Endodermal cell (in vitro differentiated cells): ENCODE results near the gene SOCS2. TPM values are rescaled to one million over a fixed set of nuclear protein-coding genes. Genes with fewer than 3 reads are reported as not detected.
A peak's percentile ranks its signal among the peaks of the same experiment; 100 is the strongest.

Experiments
- DNase-seq: peaks from one replicate; pipeline ENCODE4 v3.0.0-alpha.2; 2017
- H3K27ac ChIP-seq: 2 replicates; pipeline ENCODE4 v1.5.1; 2013; ENCODE audit warnings: mild to moderate bottlenecking, low read depth, low read length, moderate library complexity
- H3K27me3 ChIP-seq: 2 replicates; pipeline ENCODE4 v1.6.1; 2013; ENCODE audit warnings: mild to moderate bottlenecking, low read length, moderate library complexity; ENCODE audit not compliant: insufficient read depth, control insufficient read depth, poor library complexity, severe bottlenecking
- H3K36me3 ChIP-seq: 2 replicates; pipeline ENCODE4 v1.7.0; 2013; ENCODE audit warnings: mild to moderate bottlenecking, low read length, moderate library complexity; ENCODE audit not compliant: control insufficient read depth, insufficient read depth
- H3K4me1 ChIP-seq: one replicate; pipeline ENCODE4 v1.7.0; 2013; ENCODE audit warnings: low read length; ENCODE audit not compliant: control insufficient read depth, insufficient read depth
- H3K4me3 ChIP-seq: 2 replicates; pipeline ENCODE4 v1.5.1; 2013; ENCODE audit warnings: mild to moderate bottlenecking, low read length, moderate library complexity
- H3K9ac ChIP-seq: 2 replicates; pipeline ENCODE4 v1.6.1; 2013; ENCODE audit warnings: mild to moderate bottlenecking, low read length, moderate library complexity; ENCODE audit not compliant: poor library complexity, severe bottlenecking; ENCODE audit errors: extremely low read depth
- H3K9me3 ChIP-seq: 2 replicates; pipeline ENCODE4 v1.6.1; 2013; ENCODE audit warnings: mild to moderate bottlenecking, low read length, moderate library complexity; ENCODE audit not compliant: control insufficient read depth
- H3K27ac Mint-ChIP-seq: 2 replicates; pipeline ENCODE4 v1.8.0; 2020; ENCODE audit warnings: mixed read lengths
- H3K27me3 Mint-ChIP-seq: 2 replicates; pipeline ENCODE4 v1.8.0; 2021; ENCODE audit warnings: mild to moderate bottlenecking, mixed read lengths; ENCODE audit not compliant: insufficient read depth
- H3K36me3 Mint-ChIP-seq: 2 replicates; pipeline ENCODE4 v1.8.0; 2020; ENCODE audit warnings: low read depth, mixed read lengths
- H3K4me1 Mint-ChIP-seq: 2 replicates; pipeline ENCODE4 v1.8.0; 2020; ENCODE audit warnings: mixed read lengths
- H3K4me3 Mint-ChIP-seq: 2 replicates; pipeline ENCODE4 v1.8.0; 2020; ENCODE audit warnings: mild to moderate bottlenecking, moderate library complexity, mixed read lengths
- H3K9me3 Mint-ChIP-seq: 2 replicates; pipeline ENCODE4 v1.8.0; 2020; ENCODE audit warnings: mild to moderate bottlenecking, mixed read lengths
- WGBS, 2 experiments: methylation state at CpG; one replicate each; pipeline versions ENCODE4 v1.1.5 to v1.1.7; 2013; ENCODE audit warnings: missing lambda C conversion rate in 2 of 2, mixed read lengths in 1 of 2; ENCODE audit not compliant: insufficient coverage in 1 of 2, insufficient read length in 1 of 2; 5-methylcytosine and 5-hydroxymethylcytosine counted together
- total RNA-seq, 2 donors: library from RNA; stranded (reverse); fragmentation: NEBNext Ultra II Directional in 1 of 2; extraction: Animal tissue kit (Norgen Biotek cat#: 25700) in 1 of 2; gene quantifications; 2 replicates in 1 of 2; 3 replicates in 1 of 2; pipeline ENCODE4 v1.2.1, GENCODE V29; 2021
- TF ChIP-seq, protein P1 (sequence below): fragments of 200-600 bp; sonication (generic); conservative IDR thresholded peaks from 2 replicates; pipeline ENCODE4 v1.5.0; 2021; ENCODE audit warnings: antibody characterized with exemption, mild to moderate bottlenecking

Gene SOCS2
- total RNA-seq, 2 donors from 2014 or later, result 46.9 to 60.2 TPM

GRCh38 chr12:93571365-93571924 lies 1.0 kb upstream of the SOCS2 start:
- H3K36me3 ChIP-seq, result peaks cover 21% of the 10 kb centered on the region
- H3K9ac ChIP-seq, result peak overlapping the region; percentile 87
- TF ChIP-seq, protein P1, sequence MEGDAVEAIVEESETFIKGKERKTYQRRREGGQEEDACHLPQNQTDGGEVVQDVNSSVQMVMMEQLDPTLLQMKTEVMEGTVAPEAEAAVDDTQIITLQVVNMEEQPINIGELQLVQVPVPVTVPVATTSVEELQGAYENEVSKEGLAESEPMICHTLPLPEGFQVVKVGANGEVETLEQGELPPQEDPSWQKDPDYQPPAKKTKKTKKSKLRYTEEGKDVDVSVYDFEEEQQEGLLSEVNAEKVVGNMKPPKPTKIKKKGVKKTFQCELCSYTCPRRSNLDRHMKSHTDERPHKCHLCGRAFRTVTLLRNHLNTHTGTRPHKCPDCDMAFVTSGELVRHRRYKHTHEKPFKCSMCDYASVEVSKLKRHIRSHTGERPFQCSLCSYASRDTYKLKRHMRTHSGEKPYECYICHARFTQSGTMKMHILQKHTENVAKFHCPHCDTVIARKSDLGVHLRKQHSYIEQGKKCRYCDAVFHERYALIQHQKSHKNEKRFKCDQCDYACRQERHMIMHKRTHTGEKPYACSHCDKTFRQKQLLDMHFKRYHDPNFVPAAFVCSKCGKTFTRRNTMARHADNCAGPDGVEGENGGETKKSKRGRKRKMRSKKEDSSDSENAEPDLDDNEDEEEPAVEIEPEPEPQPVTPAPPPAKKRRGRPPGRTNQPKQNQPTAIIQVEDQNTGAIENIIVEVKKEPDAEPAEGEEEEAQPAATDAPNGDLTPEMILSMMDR, result peak; percentile 64
- peak overlapping the region; percentile 93 for H3K4me3 ChIP-seq
- peaks cover 19% of the 10 kb centered on the region for H3K4me1 Mint-ChIP-seq
- H3K27ac Mint-ChIP-seq, result peak overlapping the region; percentile 92
- peak overlapping the region; percentile 92 for H3K4me3 Mint-ChIP-seq
- no peaks in the 10 kb centered on the region for H3K9me3 Mint-ChIP-seq
- H3K27me3 Mint-ChIP-seq, result peaks cover 6% of the 10 kb centered on the region
- peaks cover 4% of the 10 kb centered on the region for H3K4me1 ChIP-seq
- DNase-seq, result peak; percentile 99
- peak overlapping the region; percentile 55 for H3K27ac ChIP-seq
- WGBS, 2 experiments, result 0% methylated on average over 1 to 41 of the region's 47 CpGs
- no peaks in the 10 kb centered on the region for H3K27me3 ChIP-seq
- peaks cover 26% of the 10 kb centered on the region for H3K36me3 Mint-ChIP-seq
- no peaks in the 10 kb centered on the region for H3K9me3 ChIP-seq

DNA sequence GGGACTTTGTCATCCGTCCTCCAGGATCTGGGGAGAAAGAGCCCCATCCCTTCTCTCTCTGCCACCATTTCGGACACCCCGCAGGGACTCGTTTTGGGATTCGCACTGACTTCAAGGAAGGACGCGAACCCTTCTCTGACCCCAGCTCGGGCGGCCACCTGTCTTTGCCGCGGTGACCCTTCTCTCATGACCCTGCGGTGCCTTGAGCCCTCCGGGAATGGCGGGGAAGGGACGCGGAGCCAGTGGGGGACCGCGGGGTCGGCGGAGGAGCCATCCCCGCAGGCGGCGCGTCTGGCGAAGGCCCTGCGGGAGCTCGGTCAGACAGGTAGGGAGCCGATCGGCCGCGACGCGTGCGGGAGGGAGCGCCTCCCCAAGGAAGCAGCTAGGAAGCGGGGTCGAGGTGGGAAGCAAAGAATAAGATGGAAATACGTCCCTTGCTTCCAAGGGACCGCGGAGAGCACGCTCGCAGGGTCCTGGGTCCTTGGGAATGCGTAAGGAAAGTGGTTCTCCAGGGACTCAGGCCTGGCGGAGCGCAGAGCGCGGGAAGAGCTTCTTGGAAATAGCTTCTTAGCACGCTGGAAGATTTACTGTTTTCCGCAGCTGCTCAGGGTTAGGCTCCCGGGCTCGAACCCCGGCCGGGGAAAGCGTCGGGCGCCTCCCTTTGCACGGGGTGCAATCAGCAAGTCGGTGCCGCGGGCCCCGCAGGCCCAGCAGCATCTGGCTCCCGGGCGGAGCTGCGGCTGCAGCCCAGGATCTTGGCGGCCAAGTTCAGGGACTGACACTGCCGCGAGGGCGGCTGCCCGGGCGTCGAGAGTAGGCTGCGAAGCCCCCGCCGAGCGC lies 457 bp downstream of the SOCS2 start:
- Histone ChIP-seq H3K27ac (no peak overlapping the region), H3K9me3 (no peaks in the 10 kb centered on the region), H3K36me3 (peaks cover 30% of the 10 kb centered on the region), H3K4me3 (peak overlapping the region; percentile 95), H3K4me1 (peaks cover 4% of the 10 kb centered on the region), H3K9ac (peak overlapping the region; percentile 60), H3K27me3 (no peaks in the 10 kb centered on the region)
- Mint-ChIP-seq H3K27me3 (peaks cover 6% of the 10 kb centered on the region), H3K4me3 (peak overlapping the region; percentile 92), H3K9me3 (no peaks in the 10 kb centered on the region), H3K36me3 (peaks cover 26% of the 10 kb centered on the region), H3K27ac (peak overlapping the region; percentile 98), H3K4me1 (peaks cover 27% of the 10 kb centered on the region)
- peak; percentile 89 for DNase-seq
- TF ChIP-seq, protein P1, result no peak
- 0% methylated on average over 41 to 75 of the region's 75 CpGs for WGBS, 2 experiments

- Mint-ChIP-seq H3K36me3 (peaks cover 32% of the 10 kb centered on the region), H3K27me3 (peaks cover 6% of the 10 kb centered on the region), H3K4me1 (peaks cover 27% of the 10 kb centered on the region), H3K9me3 (no peaks in the 10 kb centered on the region), H3K27ac (peak overlapping the region; percentile 40), H3K4me3 (peak overlapping the region; percentile 92)
- Histone ChIP-seq H3K36me3 (peaks cover 31% of the 10 kb centered on the region), H3K27ac (no peak overlapping the region), H3K4me3 (peak overlapping the region; percentile 95), H3K4me1 (peaks cover 4% of the 10 kb centered on the region), H3K27me3 (no peaks in the 10 kb centered on the region), H3K9ac (peak overlapping the region; percentile 60), H3K9me3 (no peaks in the 10 kb centered on the region)
- peak; percentile 69 for DNase-seq
- TF ChIP-seq, protein P1, result no peak
- 2% methylated on average over 9 to 21 of the region's 21 CpGs for WGBS, 2 experiments
These were observed 1.2 kb downstream of the SOCS2 start for GRCh38 chr12:93573552-93574223.
